Measurements from ENCODE around the gene SLC10A3.

DNA sequence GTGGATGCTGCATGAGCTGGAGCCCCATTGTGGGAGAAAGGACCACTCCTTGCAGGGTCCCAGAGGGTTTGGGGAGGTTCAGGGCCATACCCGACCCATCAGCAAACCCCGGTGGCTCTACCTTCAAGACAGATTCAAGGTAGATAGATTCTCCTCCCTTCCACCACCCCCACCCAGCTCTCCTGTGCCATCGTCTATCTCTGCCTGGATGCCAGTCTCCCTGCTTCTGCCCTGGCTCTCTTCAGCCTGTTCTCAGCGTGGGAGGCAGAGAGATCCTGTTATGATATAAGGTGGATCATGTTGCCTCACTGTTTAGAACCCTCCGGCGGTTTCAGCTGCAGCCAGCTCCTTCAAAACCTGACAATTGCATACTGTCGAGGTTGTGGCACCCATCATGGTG is 16.7 kb downstream of the SLC10A3 start:
- TF ChIP-seq CTCF (conservative IDR thresholded peaks at IDR 0.05; ENCODE audit: low read depth, low read length), result no peak
- no peak for TF ChIP-seq EZH2 (IDR thresholded peaks at IDR 0.05; ENCODE audit: low read length, unreplicated experiment)

Data from PC-3 (cell line).